Bronchus fibroblast of lung (primary cell): ENCODE data around the gene ZNF549. TPM values are rescaled to one million over a fixed set of nuclear protein-coding genes. Genes with fewer than 3 reads are reported as not detected.

Experiments
- total RNA-seq: library from RNA; depleted of rRNA; stranded (reverse); fragments of >200 nt; gene quantifications from 2 replicates; pipeline ENCODE4 v1.2.3, GENCODE V29; 2015

ZNF549 gene
- 2.5 and 3.9 TPM in 2 replicates for total RNA-seq

GRCh38 chr19:57527136-57527881 lies at the start of gene ZNF549:
ZNF549 (plus strand) TSS chr19:57527356; CDS start chr19:57527574, 218 bp downstream.

DNA sequence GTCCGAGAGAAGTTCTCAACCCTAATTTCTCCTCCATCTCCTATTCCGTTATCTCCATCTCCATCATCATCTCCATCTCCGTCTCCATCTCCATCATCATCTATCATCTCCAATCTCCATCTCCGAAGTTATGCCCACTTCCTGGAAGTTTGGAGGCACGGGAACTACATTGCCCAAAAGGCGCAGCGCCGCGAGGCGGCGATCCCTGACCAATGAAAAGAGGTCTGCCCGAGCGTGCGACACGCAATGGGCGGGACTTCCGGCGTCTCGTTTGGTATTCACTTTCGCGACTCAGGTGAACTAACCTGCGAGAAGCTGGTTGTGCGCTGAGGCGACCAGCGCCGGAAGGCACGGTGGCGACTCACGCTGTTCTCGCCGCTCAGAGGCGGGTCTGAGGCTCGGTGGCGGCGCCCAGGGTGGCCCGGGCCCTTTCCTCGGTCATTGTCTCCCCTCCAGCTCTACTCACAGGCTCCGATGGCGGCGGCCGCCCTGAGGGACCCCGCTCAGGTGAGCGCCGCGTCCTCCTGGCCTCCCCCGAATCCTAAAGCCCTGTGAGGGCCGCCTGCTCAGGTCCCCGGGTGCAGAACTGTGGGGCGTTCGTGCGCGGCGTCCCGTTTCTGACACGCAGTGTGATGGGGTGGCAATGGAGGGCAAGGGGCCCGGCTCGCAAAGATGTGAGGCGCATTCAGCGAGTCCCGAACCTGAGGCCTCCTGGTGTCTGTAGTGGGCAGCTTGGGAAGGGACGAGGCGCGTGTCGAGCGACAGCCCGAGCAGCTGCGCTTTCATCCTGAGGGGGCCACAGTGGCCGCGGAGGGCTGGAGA lies 39.5 kb upstream of the ZNF549 start, which contains the start of gene ZNF419:
TSS of gene ZNF419 (plus strand) at position 274 of the 822 bp plus-strand sequence. CDS start at position 475, 201 bp downstream.

DNA sequence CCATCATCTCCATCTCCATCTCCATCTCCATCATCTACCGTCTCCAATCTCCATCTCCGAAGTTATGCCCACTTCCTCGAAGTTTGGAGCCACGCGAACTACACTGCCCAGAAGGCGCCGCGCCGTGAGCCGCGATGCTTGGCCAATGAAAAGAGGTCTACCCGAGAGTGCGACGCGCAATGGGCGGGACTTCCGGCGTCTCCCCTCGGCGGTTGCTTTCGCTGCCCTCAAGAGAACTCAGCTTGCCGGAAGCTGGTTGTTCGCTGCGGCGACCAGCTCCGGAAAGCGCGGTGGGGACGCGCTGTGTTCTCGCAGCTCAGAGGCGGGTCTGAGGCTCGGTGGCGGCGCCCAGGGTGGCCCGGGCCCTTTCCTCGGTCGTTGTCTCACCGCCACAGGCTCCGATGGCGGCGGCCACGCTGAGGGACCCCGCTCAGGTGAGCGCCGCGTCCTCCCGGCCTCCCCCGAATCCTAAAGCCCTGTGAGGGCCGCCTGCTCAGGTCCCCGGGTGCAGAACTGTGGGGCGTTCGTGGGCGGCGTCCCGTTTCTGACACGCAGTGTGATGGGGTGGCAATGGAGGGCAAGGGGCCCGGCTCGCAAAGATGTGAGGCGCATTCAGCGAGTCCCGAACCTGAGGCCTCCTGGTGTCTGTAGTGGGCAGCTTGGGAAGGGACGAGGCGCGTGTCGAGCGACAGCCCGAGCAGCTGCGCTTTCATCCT lies 27.3 kb upstream of the ZNF549 start, which contains the start of gene ZNF773:
TSS of gene ZNF773 (plus strand) at position 259 of the 716 bp plus-strand sequence. CDS start at position 402, 143 bp downstream.

DNA sequence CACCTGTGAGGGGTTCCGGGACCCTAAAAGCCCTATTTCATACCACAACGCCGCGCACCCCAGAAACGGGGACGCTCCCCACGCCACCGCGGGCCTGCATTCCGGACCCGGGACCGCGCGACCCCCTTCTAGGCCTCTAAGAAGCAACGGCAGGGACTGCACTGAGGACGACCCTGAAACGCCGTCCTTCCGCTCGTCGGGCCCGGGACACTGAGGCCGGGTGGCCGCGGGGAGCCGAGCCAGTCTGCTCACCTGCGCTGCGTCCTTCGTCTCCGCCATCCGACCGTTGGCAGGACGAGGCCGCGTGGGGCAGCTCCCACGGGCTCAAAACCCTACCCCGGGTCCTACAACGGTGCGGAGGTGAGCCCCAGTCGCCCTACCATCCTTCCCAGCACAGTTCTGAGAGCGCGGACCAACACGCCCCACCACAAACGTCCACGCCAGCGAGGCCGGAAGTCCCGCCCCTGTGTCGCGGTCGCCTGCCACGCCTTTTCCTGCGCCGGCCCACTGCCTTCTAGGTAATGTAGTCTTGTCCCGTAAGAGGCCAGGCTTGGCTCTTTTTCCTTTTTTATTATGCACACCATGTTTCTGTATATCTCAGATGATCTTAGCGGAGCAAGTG lies 32.4 kb downstream of the ZNF549 start, which contains the start of gene ZNF550:
TSS of gene ZNF550 (minus strand) at position 460 of the 622 bp plus-strand sequence. CDS start at position 279, 181 bp downstream.

GRCh38 chr19:57578487-57579205 lies 51.5 kb downstream of the ZNF549 start, which contains the start of gene ZNF416:
ZNF416 (minus strand) TSS chr19:57578911; CDS start chr19:57578704, 207 bp downstream.

DNA sequence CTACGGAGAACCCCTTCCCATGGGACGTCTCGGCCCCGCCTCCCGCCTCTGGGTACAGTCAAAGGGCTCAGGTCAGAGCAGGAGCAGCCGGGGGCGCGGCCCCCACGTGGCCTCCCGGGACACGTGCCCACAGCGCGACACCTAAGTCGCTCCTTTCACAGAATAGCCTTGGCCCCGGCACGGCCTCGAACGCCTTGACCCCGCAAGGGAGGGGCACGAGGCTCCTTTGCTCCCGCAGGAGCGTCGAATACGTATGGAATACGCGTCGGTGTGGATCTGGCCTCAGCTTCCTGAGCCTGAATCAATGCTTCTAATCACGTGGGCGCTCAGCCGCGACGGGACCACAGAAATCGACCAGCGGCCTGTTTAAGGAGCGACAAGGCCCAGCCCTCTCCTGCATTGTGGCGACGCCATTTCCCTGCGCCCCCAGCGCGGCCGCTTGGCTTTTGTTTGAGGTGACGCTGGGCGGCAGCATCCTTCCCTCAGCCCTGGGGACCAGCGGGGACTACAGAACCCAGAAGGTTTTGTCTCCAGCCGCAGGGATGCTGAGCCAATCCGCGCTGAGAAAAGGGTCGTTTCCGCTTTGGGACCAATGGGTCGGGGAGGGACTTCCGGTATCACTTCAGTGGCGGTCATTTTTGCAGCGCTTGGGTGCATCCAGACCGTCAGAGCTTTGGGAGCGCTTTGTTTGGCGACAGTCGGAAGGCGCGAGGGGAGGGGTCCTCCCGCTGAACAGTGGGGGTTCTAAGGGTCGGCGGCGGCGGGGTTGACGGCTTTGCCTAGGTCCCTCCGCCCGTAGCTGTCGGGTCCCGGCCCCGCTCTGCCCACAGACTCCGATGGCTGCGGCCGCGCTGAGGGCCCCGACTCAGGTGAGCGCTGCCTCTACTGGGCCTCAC lies 56.6 kb downstream of the ZNF549 start, which contains the start of gene ZIK1:
TSS of gene ZIK1 (plus strand) at position 625 of the 896 bp plus-strand sequence. CDS start at position 837, 212 bp downstream.

GRCh38 chr19:57599761-57600383 lies 72.7 kb downstream of the ZNF549 start, which contains the start of gene ZNF530:
ZNF530 (plus strand) TSS chr19:57599885; CDS start chr19:57604346, 4,461 bp downstream.

Other genes with a start within 250 kb of the ZNF549 start
- gene ZNF460, start 246.9 kb upstream of the ZNF549 start, total RNA-seq, result 10.3 and 13.4 TPM in 2 replicates
- 3.6 and 3.7 TPM in 2 replicates for gene ZNF543, start 206.9 kb upstream of the ZNF549 start, total RNA-seq
- 4.9 TPM in 2 replicates for gene ZNF304, start 176.1 kb upstream of the ZNF549 start, total RNA-seq
- gene TRAPPC2B, start 163.8 kb upstream of the ZNF549 start, total RNA-seq, result 15.3 and 16.9 TPM in 2 replicates
- gene ZNF547, start 163.8 kb upstream of the ZNF549 start, total RNA-seq, result 0.59 and 1.2 TPM in 2 replicates
- 7.1 and 9.1 TPM in 2 replicates for gene ZNF548, start 137.5 kb upstream of the ZNF549 start, total RNA-seq
- 3.4 and 4.7 TPM in 2 replicates for gene ZNF17, start 116.2 kb upstream of the ZNF549 start, total RNA-seq
- gene ZNF749, start 92.0 kb upstream of the ZNF549 start, total RNA-seq, result 9.4 and 12.6 TPM in 2 replicates
- 0.15 TPM in 1 of 2 replicates, not detected in the other for gene VN1R1, start 70.2 kb upstream of the ZNF549 start, total RNA-seq
- 8.2 TPM in 2 replicates for gene ZNF772, start 49.8 kb upstream of the ZNF549 start, total RNA-seq
- gene ZNF419, start 39.6 kb upstream of the ZNF549 start, total RNA-seq, result 7.7 and 15.5 TPM in 2 replicates
- gene ZNF773, start 27.4 kb upstream of the ZNF549 start, total RNA-seq, result 11.6 and 12.4 TPM in 2 replicates
- 3.6 and 4.9 TPM in 2 replicates for gene ZNF550, start 32.5 kb downstream of the ZNF549 start, total RNA-seq
- 2.7 TPM in 2 replicates for gene ZNF416, start 51.6 kb downstream of the ZNF549 start, total RNA-seq
- gene ZIK1, start 56.8 kb downstream of the ZNF549 start, total RNA-seq, result 4.2 and 4.7 TPM in 2 replicates
- gene ZNF530, start 72.5 kb downstream of the ZNF549 start, total RNA-seq, result 5.8 and 9.1 TPM in 2 replicates
- 8.4 and 9.1 TPM in 2 replicates for gene ZNF134, start 86.9 kb downstream of the ZNF549 start, total RNA-seq
- 3.4 and 3.9 TPM in 2 replicates for gene ZNF211, start 105.8 kb downstream of the ZNF549 start, total RNA-seq
- gene ZSCAN4, start 141.6 kb downstream of the ZNF549 start, total RNA-seq, result not detected in 2 replicates
- 4.0 and 6.8 TPM in 2 replicates for gene ZNF551, start 154.6 kb downstream of the ZNF549 start, total RNA-seq
- 1.0 and 1.3 TPM in 2 replicates for gene ZNF154, start 181.8 kb downstream of the ZNF549 start, total RNA-seq
- gene ZNF671, start 200.3 kb downstream of the ZNF549 start, total RNA-seq, result 3.4 and 4.5 TPM in 2 replicates
- 4.8 and 5.7 TPM in 2 replicates for gene ZNF776, start 219.5 kb downstream of the ZNF549 start, total RNA-seq
- 4.9 and 5.9 TPM in 2 replicates for gene ZNF586, start 242.3 kb downstream of the ZNF549 start, total RNA-seq